T-helper 2 cell treated with Interferon-gamma antibody and Interleukin-4, amounts not matched to agents 5 μg/mL and 100 μg/mL, for 36 hours (primary cell): ENCODE data around the gene SPAAR.

Experiments
- DNase-seq: peaks from one replicate; pipeline ENCODE4 v3.0.0; 2021; ENCODE audit warnings: low spot score
- H3K27ac Mint-ChIP-seq: one replicate; pipeline ENCODE4 v1.8.0; 2021; ENCODE audit warnings: mild to moderate bottlenecking, mixed read lengths
- H3K27me3 Mint-ChIP-seq: one replicate; pipeline ENCODE4 v1.8.0; 2021; ENCODE audit warnings: low read depth, mixed read lengths
- H3K36me3 Mint-ChIP-seq: one replicate; pipeline ENCODE4 v1.8.0; 2021; ENCODE audit warnings: low read depth, mixed read lengths
- H3K4me1 Mint-ChIP-seq: one replicate; pipeline ENCODE4 v1.8.0; 2021; ENCODE audit warnings: low read depth, mixed read lengths
- H3K4me3 Mint-ChIP-seq: one replicate; pipeline ENCODE4 v1.8.0; 2022; ENCODE audit warnings: mild to moderate bottlenecking, moderate library complexity, mixed read lengths
- H3K9me3 Mint-ChIP-seq: one replicate; pipeline ENCODE4 v1.8.0; 2021; ENCODE audit warnings: mixed read lengths

SPAAR gene, protein sequence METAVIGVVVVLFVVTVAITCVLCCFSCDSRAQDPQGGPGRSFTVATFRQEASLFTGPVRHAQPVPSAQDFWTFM

DNA sequence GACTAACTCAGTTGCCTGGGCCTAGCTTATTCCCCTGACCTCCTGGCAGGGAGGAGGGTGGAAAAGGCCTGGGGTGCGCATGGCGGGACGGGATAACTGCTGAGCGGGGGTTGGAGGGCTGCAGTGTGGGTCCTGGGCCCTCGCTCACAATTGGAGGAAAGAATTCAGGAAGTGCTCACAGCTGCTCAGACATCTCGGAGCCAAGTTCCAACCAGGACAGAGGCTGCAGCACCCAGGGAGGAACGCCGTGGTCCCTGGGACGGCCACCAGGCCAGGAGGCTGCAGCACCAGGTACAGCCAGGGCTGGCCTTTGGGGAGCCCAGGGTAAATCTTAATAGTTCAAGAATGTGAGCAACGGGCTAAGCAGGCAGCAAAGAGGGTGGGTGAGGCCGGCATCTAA is at the start of gene SPAAR:
SPAAR (plus strand) TSS at position 217 of the 400 bp plus-strand sequence. CDS start 974 bp downstream, outside the sequence.
- Mint-ChIP-seq H3K27ac (peak within 1 kb of the TSS; percentile 59), H3K4me3 (peak within 1 kb of the TSS; percentile 15), H3K36me3 (no peaks in the 10 kb centered on the region), H3K4me1 (peaks cover 37% of the 10 kb centered on the region), H3K9me3 (no peaks in the 10 kb centered on the region), H3K27me3 (no peaks in the 10 kb centered on the region)
- DNase-seq: no peak

DNA sequence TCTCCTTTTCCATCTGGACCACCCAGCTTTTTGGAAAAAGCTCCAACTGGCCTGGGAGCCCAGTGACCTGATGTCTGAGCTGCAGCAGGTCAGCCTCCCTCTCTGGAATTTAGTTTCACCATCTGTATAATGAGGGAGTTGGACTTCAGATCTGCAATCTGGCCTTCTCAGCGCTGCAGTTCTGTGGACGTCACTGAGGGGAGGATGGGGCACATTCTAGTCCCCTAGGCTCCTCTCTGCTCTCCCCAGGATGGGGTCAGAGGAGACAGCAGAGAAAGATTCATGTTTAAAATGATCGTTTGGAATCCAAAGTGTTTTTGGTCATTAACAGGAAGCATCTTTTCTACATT is 49.3 kb upstream of the SPAAR start:
- H3K4me1 Mint-ChIP-seq: peaks cover 3% of the 10 kb centered on the region
- peaks cover 13% of the 10 kb centered on the region for H3K27me3 Mint-ChIP-seq
- H3K36me3 Mint-ChIP-seq: no peaks in the 10 kb centered on the region
- H3K4me3 Mint-ChIP-seq: no peak overlapping the region
- peak; percentile 2 for DNase-seq
- no peak overlapping the region for H3K27ac Mint-ChIP-seq
- H3K9me3 Mint-ChIP-seq: no peaks in the 10 kb centered on the region

DNA sequence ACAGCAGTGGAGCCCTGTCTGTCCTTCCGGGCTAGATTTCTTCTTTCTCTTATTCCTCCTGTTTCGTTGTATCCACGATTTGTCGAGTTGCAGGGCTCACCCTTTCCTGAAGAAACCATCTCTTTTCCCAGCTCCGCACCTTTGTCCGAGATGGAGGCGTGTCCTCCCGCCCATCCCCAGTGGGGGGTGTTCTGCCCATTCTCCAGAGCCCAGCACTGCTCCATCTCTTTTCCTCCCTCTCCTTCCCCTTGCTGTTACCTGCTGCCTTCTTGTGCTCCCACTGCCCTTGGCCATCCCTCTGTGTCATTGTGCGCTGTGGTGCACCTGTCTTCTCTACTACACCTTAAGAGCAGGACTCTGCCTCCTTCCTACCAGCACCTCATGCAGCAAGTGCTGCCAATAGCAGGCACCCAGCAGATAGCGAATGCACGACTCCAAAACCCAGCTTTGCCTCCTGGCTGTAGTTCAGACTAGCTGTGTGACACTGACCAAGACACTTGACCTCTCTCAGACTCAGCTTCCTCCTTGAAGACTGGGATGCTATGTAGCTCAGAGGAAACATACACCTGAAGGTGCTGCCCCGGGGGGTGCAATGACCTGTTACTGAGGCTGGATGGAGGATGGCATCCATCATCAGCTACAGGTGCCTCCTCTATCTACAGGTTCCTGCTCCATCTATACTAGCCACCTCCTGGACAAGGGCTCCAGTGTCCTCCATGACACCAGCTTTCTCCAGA is 48.0 kb upstream of the SPAAR start:
- Mint-ChIP-seq H3K27ac (no peak overlapping the region), H3K4me1 (peaks cover 3% of the 10 kb centered on the region), H3K9me3 (no peaks in the 10 kb centered on the region), H3K36me3 (no peaks in the 10 kb centered on the region), H3K27me3 (peaks cover 13% of the 10 kb centered on the region), H3K4me3 (no peak overlapping the region)
- peak; percentile 2 for DNase-seq

DNA sequence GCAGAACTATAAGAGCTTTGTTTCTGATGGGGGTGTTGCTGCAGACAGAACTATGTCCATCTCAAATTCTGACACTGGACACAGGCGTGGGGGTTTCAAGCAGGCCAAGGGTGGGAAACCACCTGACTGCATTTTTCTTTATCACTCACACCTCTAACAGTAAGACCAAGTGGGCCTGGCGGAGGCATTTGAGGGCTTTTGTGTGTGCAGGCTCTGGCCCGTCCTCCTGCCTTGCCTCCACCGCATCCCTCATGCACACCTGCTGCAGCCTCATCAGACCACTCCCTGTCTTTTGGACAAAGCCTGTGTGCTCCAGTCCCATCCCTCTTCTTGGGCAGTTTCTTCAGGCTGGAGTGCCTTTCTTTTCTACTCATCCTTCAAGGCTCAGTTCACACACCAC is 47.0 kb upstream of the SPAAR start:
- H3K4me1 Mint-ChIP-seq: peaks cover 3% of the 10 kb centered on the region
- H3K9me3 Mint-ChIP-seq: no peaks in the 10 kb centered on the region
- H3K27me3 Mint-ChIP-seq: peaks cover 12% of the 10 kb centered on the region
- no peaks in the 10 kb centered on the region for H3K36me3 Mint-ChIP-seq
- DNase-seq: no peak
- H3K27ac Mint-ChIP-seq: no peak overlapping the region
- no peak overlapping the region for H3K4me3 Mint-ChIP-seq

DNA sequence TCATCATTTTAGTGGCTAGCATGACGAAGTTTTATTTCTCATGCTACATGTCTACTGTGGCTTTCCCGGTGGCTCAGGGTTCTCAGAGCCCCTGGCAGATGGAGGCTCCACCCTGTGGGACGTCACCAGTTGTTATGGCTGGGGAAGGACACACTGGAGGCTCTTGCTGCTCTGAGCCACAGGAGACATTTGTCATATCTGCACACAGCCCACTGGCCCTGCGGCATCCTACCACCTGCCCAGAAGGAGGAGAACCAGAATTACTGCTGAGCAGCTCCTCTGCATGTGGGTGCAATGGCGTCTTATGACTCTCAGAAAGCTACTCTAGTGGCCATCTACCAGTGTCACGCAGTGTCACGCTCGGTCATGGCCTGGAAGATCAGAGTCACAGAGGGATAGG is 45.7 kb upstream of the SPAAR start:
- no peaks in the 10 kb centered on the region for H3K9me3 Mint-ChIP-seq
- H3K27me3 Mint-ChIP-seq: peaks cover 10% of the 10 kb centered on the region
- no peaks in the 10 kb centered on the region for H3K36me3 Mint-ChIP-seq
- peaks cover 2% of the 10 kb centered on the region for H3K4me1 Mint-ChIP-seq
- no peak for DNase-seq
- no peak overlapping the region for H3K4me3 Mint-ChIP-seq
- H3K27ac Mint-ChIP-seq: no peak overlapping the region

DNA sequence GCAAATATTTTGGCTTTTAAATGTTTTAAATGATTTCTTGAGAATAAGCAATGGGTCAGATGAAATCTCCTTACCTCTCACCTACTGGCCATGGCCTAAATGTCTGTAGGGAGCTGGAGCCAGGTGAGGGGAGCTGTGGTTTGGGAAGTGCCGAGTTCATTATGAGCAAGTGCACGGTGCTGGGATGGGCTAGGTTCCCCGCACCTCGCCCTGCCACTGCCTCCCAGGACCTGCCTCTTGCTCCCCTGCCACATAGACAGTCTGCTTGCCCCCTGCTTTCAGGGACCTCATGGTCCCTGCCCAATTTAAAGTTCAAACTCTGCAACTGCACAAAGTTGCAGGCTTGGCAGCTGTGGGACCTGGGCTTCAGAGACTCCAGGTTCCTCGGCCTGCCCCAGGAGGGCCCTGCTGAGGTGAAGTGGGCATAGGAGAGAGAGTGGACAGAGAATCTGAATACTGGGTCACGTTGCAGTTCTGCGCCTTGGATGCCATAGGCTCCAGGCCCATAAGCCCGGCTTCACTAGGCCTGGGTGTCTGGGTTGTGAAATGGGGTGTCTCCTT is 44.5 kb upstream of the SPAAR start:
- no peaks in the 10 kb centered on the region for H3K36me3 Mint-ChIP-seq

DNA sequence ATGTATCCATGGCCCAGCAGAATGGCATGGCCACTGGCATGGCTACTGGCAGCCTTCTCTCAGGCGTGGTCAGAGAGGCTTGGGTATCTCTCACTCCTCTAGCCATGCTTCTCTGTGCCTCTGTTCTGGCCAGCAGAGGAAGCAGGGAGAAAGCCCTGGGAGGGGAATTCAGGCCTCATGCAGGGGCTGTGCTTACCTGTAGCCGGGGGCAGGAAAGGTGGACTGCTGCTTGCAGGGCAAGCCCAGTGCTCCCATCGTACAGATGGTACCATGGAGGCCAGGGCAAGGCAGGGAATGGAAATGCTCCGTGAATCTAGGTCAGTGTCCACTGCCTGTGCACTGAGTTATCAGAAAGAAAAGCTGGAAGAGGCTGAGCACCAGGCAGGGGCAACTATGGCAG is 41.8 kb upstream of the SPAAR start:
- Mint-ChIP-seq H3K36me3 (no peaks in the 10 kb centered on the region), H3K4me3 (no peak overlapping the region), H3K4me1 (no peaks in the 10 kb centered on the region), H3K27ac (no peak overlapping the region), H3K9me3 (no peaks in the 10 kb centered on the region), H3K27me3 (peaks cover 2% of the 10 kb centered on the region)
- DNase-seq: no peak

More for the DNA sequence above, 44.5 kb upstream of the SPAAR start:
- Mint-ChIP-seq H3K9me3 (no peaks in the 10 kb centered on the region), H3K4me3 (no peak overlapping the region), H3K27ac (no peak overlapping the region), H3K27me3 (peaks cover 10% of the 10 kb centered on the region), H3K4me1 (no peaks in the 10 kb centered on the region)
- no peak for DNase-seq

DNA sequence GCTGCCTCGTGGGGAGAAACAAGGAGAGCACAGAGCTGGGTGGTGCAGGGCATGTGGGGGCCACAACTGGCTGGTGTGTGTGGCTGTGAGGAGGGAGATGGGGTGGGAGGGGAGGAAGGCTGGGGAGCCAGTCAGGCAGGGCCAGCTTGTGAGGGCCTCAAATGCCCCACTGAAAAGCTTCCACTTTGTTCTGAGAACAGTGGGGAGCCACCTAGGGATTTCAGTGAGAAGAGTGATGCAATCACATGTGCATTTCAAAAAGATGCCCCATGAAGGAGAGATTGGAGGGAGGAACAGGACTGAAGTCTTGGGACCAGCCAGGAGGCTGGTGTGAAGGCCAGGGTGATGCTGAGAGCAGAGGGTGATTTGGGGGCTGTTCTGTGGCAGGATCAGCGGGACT is 40.4 kb upstream of the SPAAR start:
- no peaks in the 10 kb centered on the region for H3K27me3 Mint-ChIP-seq
- H3K9me3 Mint-ChIP-seq: no peaks in the 10 kb centered on the region
- no peak overlapping the region for H3K27ac Mint-ChIP-seq
- no peaks in the 10 kb centered on the region for H3K4me1 Mint-ChIP-seq
- H3K36me3 Mint-ChIP-seq: no peaks in the 10 kb centered on the region
- DNase-seq: no peak
- no peak overlapping the region for H3K4me3 Mint-ChIP-seq

DNA sequence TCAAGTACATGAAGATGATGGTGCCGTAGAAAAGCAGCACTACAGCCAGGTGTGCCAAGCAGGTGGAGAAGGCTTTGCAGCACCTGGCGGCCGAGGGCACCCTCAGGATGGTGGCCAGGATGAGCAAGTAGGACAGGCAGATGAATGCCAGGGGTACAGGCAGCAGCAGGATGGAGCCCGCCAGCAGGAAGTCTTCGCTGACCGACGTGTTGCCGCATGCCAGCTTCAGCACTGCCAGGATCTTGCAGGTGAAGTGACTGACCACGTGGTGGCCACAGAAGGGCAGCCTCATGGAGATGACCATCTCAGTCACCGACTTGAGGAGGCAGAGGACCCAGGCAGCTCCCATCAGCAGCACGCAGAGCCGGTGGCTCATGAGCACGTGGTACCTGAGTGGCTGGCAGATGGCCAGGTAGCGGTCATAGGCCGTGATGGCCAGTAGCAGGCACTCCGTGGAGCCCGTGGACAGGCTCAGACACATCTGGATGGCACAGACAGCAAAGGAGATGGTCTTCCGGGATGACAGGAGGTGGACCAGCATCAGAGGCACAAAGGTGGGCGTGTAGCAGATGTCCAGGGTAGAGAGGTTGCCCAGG is 39.6 kb upstream of the SPAAR start:
- no peaks in the 10 kb centered on the region for H3K4me1 Mint-ChIP-seq
- no peak for DNase-seq
- no peaks in the 10 kb centered on the region for H3K36me3 Mint-ChIP-seq
- H3K9me3 Mint-ChIP-seq: no peaks in the 10 kb centered on the region
- peaks cover 1% of the 10 kb centered on the region for H3K27me3 Mint-ChIP-seq
- no peak overlapping the region for H3K4me3 Mint-ChIP-seq
- H3K27ac Mint-ChIP-seq: no peak overlapping the region

DNA sequence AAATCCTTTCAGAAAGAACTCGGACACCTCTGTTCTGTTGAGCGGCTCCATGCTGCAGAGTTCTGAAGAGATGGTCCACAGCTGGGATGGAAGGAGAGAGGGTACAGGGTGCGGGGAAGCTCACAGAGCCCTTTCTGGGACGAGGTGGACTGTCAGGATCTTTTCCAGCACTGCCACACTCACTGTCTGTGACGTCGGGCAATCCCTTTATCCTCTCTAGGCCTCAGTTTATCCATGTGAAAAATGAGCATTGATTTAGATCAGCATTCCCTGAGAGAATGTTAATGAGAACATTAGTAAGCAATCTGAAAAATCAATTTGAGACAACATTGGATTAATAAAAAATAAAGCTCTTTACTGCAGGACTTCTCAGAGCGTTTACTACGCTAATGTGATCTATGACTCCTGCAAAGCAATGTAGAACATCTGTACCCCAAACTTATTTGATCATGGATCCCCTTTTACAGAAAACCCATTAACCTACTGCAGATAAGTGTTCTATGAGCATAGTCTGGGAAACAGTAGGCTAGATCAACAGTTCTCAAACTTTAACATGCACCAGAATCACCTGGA is 38.9 kb upstream of the SPAAR start, which contains the start of gene OR13J1:
OR13J1 (minus strand) TSS at position 51 of the 573 bp plus-strand sequence; CDS start at position 51, 0 bp downstream.
- Mint-ChIP-seq H3K4me3 (no peak within 1 kb of the TSS), H3K27me3 (peaks cover 7% of the 10 kb centered on the region)

DNA sequence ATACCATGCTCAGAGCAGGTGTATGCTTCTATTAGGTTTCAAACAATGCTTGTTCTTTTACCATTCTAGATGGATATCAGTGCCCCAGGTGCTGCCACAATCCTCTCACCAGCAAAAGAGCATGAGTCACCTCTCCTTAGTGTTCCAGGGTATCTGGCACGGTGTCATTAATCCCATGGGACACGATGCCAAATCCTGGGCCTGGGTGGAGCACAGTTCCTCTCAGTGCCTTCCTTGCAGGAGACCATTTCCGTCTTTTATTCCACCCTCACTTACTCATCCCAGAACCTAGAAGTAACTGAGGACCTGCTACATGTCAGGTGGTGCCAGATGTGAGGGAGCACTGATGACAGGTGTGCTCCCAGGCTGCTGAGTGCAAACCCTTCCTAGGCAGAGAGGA is 37.7 kb upstream of the SPAAR start:
- H3K36me3 Mint-ChIP-seq: no peaks in the 10 kb centered on the region
- H3K27ac Mint-ChIP-seq: no peak overlapping the region
- peaks cover 13% of the 10 kb centered on the region for H3K27me3 Mint-ChIP-seq
- peaks cover 1% of the 10 kb centered on the region for H3K9me3 Mint-ChIP-seq
- H3K4me1 Mint-ChIP-seq: no peaks in the 10 kb centered on the region
- H3K4me3 Mint-ChIP-seq: no peak overlapping the region
- DNase-seq: no peak

More for the DNA sequence above, 38.9 kb upstream of the SPAAR start, which contains the start of gene OR13J1:
- no peaks in the 10 kb centered on the region for H3K4me1 Mint-ChIP-seq
- no peak for DNase-seq
- H3K9me3 Mint-ChIP-seq: no peaks in the 10 kb centered on the region
- no peaks in the 10 kb centered on the region for H3K36me3 Mint-ChIP-seq
- H3K27ac Mint-ChIP-seq: no peak within 1 kb of the TSS

DNA sequence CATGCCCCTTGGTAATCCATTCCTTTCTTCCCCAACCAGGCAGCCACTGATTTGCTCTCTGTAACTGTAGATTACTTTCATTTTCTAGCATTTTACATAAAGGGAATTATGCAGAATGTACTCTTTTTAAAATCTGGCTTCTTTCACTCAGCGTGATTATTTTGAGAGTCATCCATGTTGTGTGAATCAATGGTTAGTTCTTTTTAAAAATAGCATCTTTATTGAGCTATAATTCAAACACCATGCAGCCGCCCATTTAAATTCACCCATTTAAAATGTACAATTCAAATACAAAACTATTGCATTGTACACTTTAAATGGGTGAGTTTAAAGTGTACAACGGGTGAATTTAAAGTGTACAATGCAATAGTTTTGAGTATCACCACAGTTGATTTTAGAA is 36.8 kb upstream of the SPAAR start:
- no peak overlapping the region for H3K27ac Mint-ChIP-seq
- H3K4me1 Mint-ChIP-seq: no peaks in the 10 kb centered on the region
- peaks cover 10% of the 10 kb centered on the region for H3K9me3 Mint-ChIP-seq

DNA sequence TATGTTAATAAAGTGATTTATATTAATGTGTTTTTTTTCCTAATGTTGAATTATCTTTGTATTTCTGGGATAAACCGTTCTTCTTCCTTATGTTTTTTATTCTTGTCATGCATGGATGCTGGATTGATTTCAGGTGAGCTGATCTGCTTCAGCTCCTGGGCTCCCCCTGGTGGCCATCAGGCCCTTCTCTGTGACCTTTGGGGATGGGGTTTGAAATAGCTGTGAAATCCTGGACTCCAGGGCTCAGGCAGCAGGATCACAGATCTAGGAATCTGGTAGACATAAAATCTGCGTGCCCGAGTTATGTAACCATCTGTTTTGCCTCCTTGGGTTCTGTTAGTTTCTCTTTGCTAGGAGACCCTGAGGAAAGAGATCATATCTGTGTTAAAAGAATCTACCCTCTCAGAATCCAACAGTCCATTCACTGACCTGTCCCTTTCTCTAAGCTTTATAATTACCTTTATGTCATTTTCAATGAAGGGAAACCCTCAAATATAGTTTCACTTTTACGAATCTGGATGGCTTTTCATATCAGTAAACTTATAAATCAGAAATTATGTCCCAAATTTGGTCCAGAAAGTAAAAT is 26.9 kb upstream of the SPAAR start:
- no peaks in the 10 kb centered on the region for H3K4me1 Mint-ChIP-seq
- peak; percentile 52 for DNase-seq
- no peak overlapping the region for H3K27ac Mint-ChIP-seq
- no peaks in the 10 kb centered on the region for H3K36me3 Mint-ChIP-seq
- H3K4me3 Mint-ChIP-seq: no peak overlapping the region
- H3K27me3 Mint-ChIP-seq: peaks cover 50% of the 10 kb centered on the region
- peaks cover 6% of the 10 kb centered on the region for H3K9me3 Mint-ChIP-seq

More for the DNA sequence above, 36.8 kb upstream of the SPAAR start:
- Mint-ChIP-seq H3K27me3 (peaks cover 21% of the 10 kb centered on the region), H3K36me3 (no peaks in the 10 kb centered on the region), H3K4me3 (no peak overlapping the region)
- no peak for DNase-seq

DNA sequence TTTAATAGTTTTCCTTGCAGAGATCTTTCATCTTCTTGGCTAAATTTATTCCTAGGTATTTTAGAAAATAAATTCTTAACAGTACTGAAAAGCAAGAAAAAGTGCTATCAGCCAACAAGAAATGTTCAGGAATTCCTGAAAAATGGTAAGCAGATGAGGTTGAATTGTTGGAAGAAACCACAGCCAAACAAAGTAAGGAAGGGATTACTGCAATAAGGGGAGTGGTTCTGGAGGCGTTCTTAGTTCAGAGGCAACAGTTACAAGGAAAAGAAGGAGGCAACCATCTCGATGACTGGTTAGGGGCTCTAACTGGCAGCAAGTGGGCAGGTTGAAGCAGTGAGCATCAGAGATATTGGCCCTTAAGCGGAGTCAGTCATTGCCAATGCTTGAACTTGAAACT is 26.3 kb upstream of the SPAAR start:
- no peaks in the 10 kb centered on the region for H3K4me1 Mint-ChIP-seq
- no peak overlapping the region for H3K27ac Mint-ChIP-seq
- no peak for DNase-seq
- H3K27me3 Mint-ChIP-seq: peaks cover 43% of the 10 kb centered on the region
- H3K4me3 Mint-ChIP-seq: no peak overlapping the region
- no peaks in the 10 kb centered on the region for H3K9me3 Mint-ChIP-seq
- no peaks in the 10 kb centered on the region for H3K36me3 Mint-ChIP-seq
